Brain microvascular endothelial cell (primary cell): ENCODE results near the gene EML5.

Source experiments
- DNase-seq: peaks from one replicate; pipeline ENCODE4 v3.0.0-alpha.2; 2020
- H3K27ac ChIP-seq: fragments of 250-450 bp; sonication (Bioruptor Pico); 2 replicates; pipeline ENCODE4 v1.5.1; 2020; ENCODE audit warnings: mild to moderate bottlenecking, moderate library complexity
- H3K27me3 ChIP-seq: fragments of 250-450 bp; sonication (Bioruptor Pico); replicated peaks from 2 replicates; pipeline ENCODE4 v1.5.1; 2020; ENCODE audit warnings: mild to moderate bottlenecking
- H3K36me3 ChIP-seq: fragments of 250-450 bp; sonication (Bioruptor Pico); replicated peaks from 2 replicates; pipeline ENCODE4 v1.5.1; 2020; ENCODE audit warnings: mild to moderate bottlenecking
- H3K4me3 ChIP-seq: 2 replicates; pipeline ENCODE4 v1.5.1; 2011; ENCODE audit warnings: low read depth, mild to moderate bottlenecking, control low read depth, low read length, moderate library complexity
- in situ Hi-C: cut with HindIII; loops from 2 replicates; pipeline ENCODE4 v1.10.0; 2017; ENCODE audit warnings: low sequenced_read_pairs, low pct_ligation_motif_present
- TF ChIP-seq, protein P1 (sequence below): IDR thresholded peaks from 2 replicates; pipeline ENCODE4 v1.5.1; 2011; ENCODE audit warnings: low read depth, mild to moderate bottlenecking, moderate library complexity, low read length, control low read depth, inconsistent platforms; ENCODE audit errors: missing control alignments

The EML5 gene

DNA sequence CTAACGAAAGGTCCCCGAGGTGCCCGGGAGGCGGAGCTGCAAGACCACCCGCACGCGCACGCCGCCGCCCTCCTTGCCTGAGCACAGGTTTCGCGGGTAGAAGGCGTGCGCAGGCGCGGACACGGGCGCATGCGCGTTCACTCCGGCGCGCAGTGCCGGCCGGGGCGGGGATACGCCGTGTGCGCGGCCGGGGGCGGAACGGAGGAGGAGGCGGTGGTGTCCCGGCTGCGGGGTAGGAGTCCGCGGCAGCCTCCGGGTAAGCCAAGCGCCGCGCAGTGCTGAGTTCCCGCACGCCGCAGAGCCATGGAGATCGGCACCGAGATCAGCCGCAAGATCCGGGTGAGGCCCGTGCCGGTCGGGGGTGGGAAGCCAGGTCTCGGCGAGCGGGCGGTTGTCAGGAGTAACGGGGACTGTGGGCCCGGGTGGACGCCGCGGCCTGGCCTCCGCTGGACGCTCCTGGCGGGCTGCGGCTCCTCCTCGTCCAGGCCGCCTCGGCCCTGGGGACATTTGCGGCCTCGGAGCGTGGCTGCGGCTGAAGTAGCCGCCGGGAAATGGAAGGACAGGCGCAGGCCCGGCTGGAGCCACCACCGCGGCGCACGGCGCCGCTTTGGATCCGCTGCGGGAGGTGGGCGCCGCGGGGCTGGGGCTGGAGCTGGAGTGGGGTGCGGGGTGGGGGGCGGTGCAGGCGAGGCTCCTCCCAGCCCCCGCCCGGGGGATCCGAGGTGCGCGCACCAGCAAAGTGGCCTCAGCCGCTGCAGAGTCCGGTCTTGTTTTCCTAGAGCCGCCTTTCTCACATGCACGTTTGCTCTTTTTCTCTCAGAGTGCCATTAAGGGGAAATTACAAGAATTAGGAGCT lies 229.7 kb downstream of the EML5 start, which contains the start of gene ZC3H14:
TSS of gene ZC3H14 (plus strand) at position 207 of the 856 bp plus-strand sequence. CDS start at position 304, 97 bp downstream.
- in situ Hi-C loops, result no loop called here
- Histone ChIP-seq H3K4me3 (peak within 1 kb of the TSS; percentile 88), H3K27ac (peak within 1 kb of the TSS; percentile 64), H3K36me3 (peaks cover 4% of the 10 kb centered on the region), H3K27me3 (no peaks in the 10 kb centered on the region)
- DNase-seq, result peak; percentile 66
- TF ChIP-seq, protein P1, sequence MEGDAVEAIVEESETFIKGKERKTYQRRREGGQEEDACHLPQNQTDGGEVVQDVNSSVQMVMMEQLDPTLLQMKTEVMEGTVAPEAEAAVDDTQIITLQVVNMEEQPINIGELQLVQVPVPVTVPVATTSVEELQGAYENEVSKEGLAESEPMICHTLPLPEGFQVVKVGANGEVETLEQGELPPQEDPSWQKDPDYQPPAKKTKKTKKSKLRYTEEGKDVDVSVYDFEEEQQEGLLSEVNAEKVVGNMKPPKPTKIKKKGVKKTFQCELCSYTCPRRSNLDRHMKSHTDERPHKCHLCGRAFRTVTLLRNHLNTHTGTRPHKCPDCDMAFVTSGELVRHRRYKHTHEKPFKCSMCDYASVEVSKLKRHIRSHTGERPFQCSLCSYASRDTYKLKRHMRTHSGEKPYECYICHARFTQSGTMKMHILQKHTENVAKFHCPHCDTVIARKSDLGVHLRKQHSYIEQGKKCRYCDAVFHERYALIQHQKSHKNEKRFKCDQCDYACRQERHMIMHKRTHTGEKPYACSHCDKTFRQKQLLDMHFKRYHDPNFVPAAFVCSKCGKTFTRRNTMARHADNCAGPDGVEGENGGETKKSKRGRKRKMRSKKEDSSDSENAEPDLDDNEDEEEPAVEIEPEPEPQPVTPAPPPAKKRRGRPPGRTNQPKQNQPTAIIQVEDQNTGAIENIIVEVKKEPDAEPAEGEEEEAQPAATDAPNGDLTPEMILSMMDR, result no peak

DNA sequence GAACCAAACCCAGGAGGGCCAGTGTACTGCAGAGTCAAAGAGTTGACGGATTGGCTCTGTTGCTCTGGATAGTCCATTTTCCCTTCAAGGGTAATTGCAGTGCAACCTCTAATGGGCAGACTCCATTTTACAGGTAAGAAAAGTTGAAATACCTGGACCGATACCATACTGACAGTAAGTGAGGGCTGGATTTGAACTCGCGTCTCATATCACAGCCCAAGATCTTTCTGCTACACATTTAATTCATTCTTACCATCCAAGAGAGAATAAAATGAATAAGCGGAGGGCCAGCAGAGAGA lies 230.3 kb downstream of the EML5 start:
- DNase-seq, result no peak
- in situ Hi-C loops, result no loop called here
- Histone ChIP-seq H3K27ac (no peak overlapping the region), H3K36me3 (no peaks in the 10 kb centered on the region), H3K4me3 (peak overlapping the region; percentile 88), H3K27me3 (no peaks in the 10 kb centered on the region)
- TF ChIP-seq, protein P1, result no peak
